HepG2 (cell line): ENCODE data around the gene SERAC1. TPM values are rescaled to one million over a fixed set of nuclear protein-coding genes. Genes with fewer than 3 reads are reported as not detected.
A peak's percentile ranks its signal among the peaks of the same experiment; 100 is the strongest.

Source experiments
- ATAC-seq: fragments of 200-7000 bp; cut with Tn5 transposase; 3 replicates; pipeline ENCODE4 v1.9.1; 2020; ENCODE audit warnings: mild to moderate bottlenecking, moderate library complexity
- BruUV-seq: library from RNA; stranded (reverse); fragments of 400-500 nt; replicated peaks from 2 replicates; lab custom pipeline; 2021; lab: Mats Ljungman, UMichigan
- CTCF ChIA-PET: fragments of 300-600 bp; formaldehyde crosslinking; extraction: SDS; loops from one replicate; lab custom pipeline; 2021; ENCODE audit warnings: low total read pairs, inconsistent platforms, low intra/inter-chr PET ratio; lab: Yijun Ruan, JAX
- POLR2A ChIA-PET: fragments of 350-600 bp; sonication (Branson Sonifier 250); formaldehyde crosslinking; loops from one replicate; lab custom pipeline; 2020; ENCODE audit warnings: antibody characterized with exemption, inconsistent platforms; lab: Yijun Ruan, JAX
- DNase-seq: peaks from one replicate; pipeline ENCODE4 v3.0.0-alpha.2; 2015; ENCODE audit warnings: low spot score
- FAIRE-seq: peaks from 3 replicates; lab custom pipeline; 2011; peaks lifted over from hg19 to GRCh38; lab: Jason Lieb, UNC
- H2AFZ ChIP-seq: one replicate; pipeline ENCODE4 v1.6.1; 2011; ENCODE audit warnings: low read length, inconsistent platforms
- H3K27ac ChIP-seq: fragments of 300-600 bp; 3 replicates; pipeline ENCODE4 v1.8.0; 2011; ENCODE audit warnings: mixed run types, mild to moderate bottlenecking, mixed read lengths, low read length, inconsistent platforms; ENCODE audit not compliant: insufficient read depth; ENCODE audit errors: extremely low read length
- H3K27me3 ChIP-seq, 2 experiments: fragments of 200-600 bp in 1 of 2; 2 replicates in 1 of 2; 3 replicates in 1 of 2; pipeline versions ENCODE4 v1.6.0 to v1.8.0; 2011; ENCODE audit warnings: low read length in 2 of 2, mild to moderate bottlenecking in 2 of 2, moderate library complexity in 2 of 2, inconsistent platforms in 1 of 2; ENCODE audit not compliant: insufficient read depth in 2 of 2, control insufficient read depth in 1 of 2
- H3K36me3 ChIP-seq, 2 experiments: fragments of 200-600 bp in 1 of 2; replicated peaks in 1 of 2; 2 replicates in 1 of 2; 3 replicates in 1 of 2; pipeline versions ENCODE4 v1.5.1 to v1.8.0; 2011; ENCODE audit warnings: low read length in 2 of 2, inconsistent platforms in 1 of 2; ENCODE audit not compliant: insufficient read depth in 2 of 2, control insufficient read depth in 1 of 2
- H3K4me1 ChIP-seq: 2 replicates; pipeline ENCODE4 v1.5.1; 2012; ENCODE audit warnings: low read length, inconsistent platforms; ENCODE audit not compliant: insufficient read depth
- H3K4me2 ChIP-seq: 2 replicates; pipeline ENCODE4 v1.6.0; 2011; ENCODE audit warnings: low read depth, low read length, inconsistent platforms
- H3K4me3 ChIP-seq, 3 experiments: fragments of 200-600 bp in 1 of 3; sonication (generic), shearing (Covaris generic) in 1 of 3; replicated peaks in 1 of 3; 2 replicates each; pipeline ENCODE4 v1.5.1; 2011 to 2016; ENCODE audit warnings: low read length in 3 of 3, inconsistent platforms in 2 of 3, low read depth in 2 of 3, mild to moderate bottlenecking in 2 of 3, control low read depth in 1 of 3, mixed read lengths in 1 of 3; ENCODE audit not compliant: insufficient read depth in 1 of 3
- H3K79me2 ChIP-seq: one replicate; pipeline ENCODE4 v1.6.1; 2011; ENCODE audit warnings: low read length, inconsistent platforms; ENCODE audit not compliant: insufficient read depth
- H3K9ac ChIP-seq: 2 replicates; pipeline ENCODE4 v1.6.0; 2011; ENCODE audit warnings: mild to moderate bottlenecking, low read depth, low read length, inconsistent platforms; ENCODE audit not compliant: insufficient read depth
- H3K9me3 ChIP-seq: 2 replicates; pipeline ENCODE4 v1.5.1; 2012; ENCODE audit warnings: mild to moderate bottlenecking, low read length
- H4K20me1 ChIP-seq: 2 replicates; pipeline ENCODE4 v1.6.0; 2011; ENCODE audit warnings: inconsistent platforms, mild to moderate bottlenecking, low read length, moderate library complexity; ENCODE audit not compliant: insufficient read depth
- CEBPB ChIP-seq: IDR thresholded peaks from 2 replicates; pipeline ENCODE4 v1.6.1; 2011; ENCODE audit warnings: low read depth, low read length, improper control_type of control experiment, borderline replicate concordance
- CEBPG ChIP-seq: IDR thresholded peaks from 2 replicates; pipeline ENCODE4 v1.6.1; 2016
- DMAP1 ChIP-seq: IDR thresholded peaks from 2 replicates; pipeline ENCODE4 v1.6.1; 2016
- ETS1 ChIP-seq: sonication (generic); formaldehyde crosslinking; IDR thresholded peaks from 2 replicates; pipeline ENCODE4 v1.4.0; 2020; ENCODE audit warnings: missing genetic modification reagents
- FOXA1 ChIP-seq, 2 experiments: fragments of 450-650 bp in 1 of 2; sonication (generic) in 1 of 2; formaldehyde crosslinking in 1 of 2; IDR thresholded peaks; 2 replicates each; pipeline versions ENCODE4 v1.4.0 to v1.6.1; 2016 to 2020; ENCODE audit warnings: missing genetic modification reagents in 1 of 2
- FOXA3 ChIP-seq: IDR thresholded peaks from 2 replicates; pipeline ENCODE4 v1.6.1; 2016; ENCODE audit warnings: missing genetic modification reagents, missing compliant biosample characterization
- HDAC2 ChIP-seq: sonication (generic); formaldehyde crosslinking; IDR thresholded peaks from 2 replicates; pipeline ENCODE4 v1.4.0; 2020; ENCODE audit warnings: missing genetic modification reagents
- HNRNPUL1 ChIP-seq: fragments of 200-400 bp; formaldehyde crosslinking; IDR thresholded peaks from 2 replicates; pipeline ENCODE4 v1.6.1; 2017; ENCODE audit warnings: low read depth, mild to moderate bottlenecking, low read length, moderate library complexity
- MED13 ChIP-seq: sonication (generic); formaldehyde crosslinking; IDR thresholded peaks from 2 replicates; pipeline ENCODE4 v1.5.0; 2020; ENCODE audit warnings: missing genetic modification reagents
- PRDM4 ChIP-seq: sonication (generic); formaldehyde crosslinking; IDR thresholded peaks from 2 replicates; pipeline ENCODE4 v1.9.0; 2021; ENCODE audit warnings: missing genetic modification reagents, borderline replicate concordance
- RELA ChIP-seq: sonication (generic); formaldehyde crosslinking; IDR thresholded peaks from 2 replicates; pipeline ENCODE4 v1.4.0; 2020; ENCODE audit warnings: missing genetic modification reagents
- SP5 ChIP-seq: IDR thresholded peaks from 2 replicates; pipeline ENCODE4 v1.6.1; 2016; ENCODE audit warnings: low read depth, borderline replicate concordance
- TRAFD1 ChIP-seq: sonication (generic); formaldehyde crosslinking; IDR thresholded peaks from 2 replicates; pipeline ENCODE4 v1.5.1; 2020; ENCODE audit warnings: missing genetic modification reagents, mild to moderate bottlenecking, borderline replicate concordance
- ZNF12 ChIP-seq: sonication (generic); formaldehyde crosslinking; IDR thresholded peaks from 2 replicates; pipeline ENCODE4 v1.5.0; 2020; ENCODE audit warnings: missing genetic modification reagents
- ZNF34 ChIP-seq: sonication (generic); formaldehyde crosslinking; IDR thresholded peaks from 2 replicates; pipeline ENCODE4 v1.4.0; 2020; ENCODE audit warnings: mild to moderate bottlenecking, missing genetic modification reagents, borderline replicate concordance
- ZNF704 ChIP-seq: sonication (generic); formaldehyde crosslinking; IDR thresholded peaks from 2 replicates; pipeline ENCODE4 v1.8.1; 2023; ENCODE audit warnings: mild to moderate bottlenecking, inconsistent platforms, moderate library complexity, missing genetic modification reagents, borderline replicate concordance
- ZNF713 ChIP-seq: sonication (generic); formaldehyde crosslinking; IDR thresholded peaks from 2 replicates; pipeline ENCODE4 v1.4.0; 2020; ENCODE audit warnings: mild to moderate bottlenecking, missing genetic modification reagents
- ZNF75D ChIP-seq: sonication (generic); formaldehyde crosslinking; IDR thresholded peaks from 2 replicates; pipeline ENCODE4 v1.8.1; 2023; ENCODE audit warnings: missing genetic modification reagents, mild to moderate bottlenecking, borderline replicate concordance
- ZSCAN21 ChIP-seq: sonication (generic); formaldehyde crosslinking; IDR thresholded peaks from 2 replicates; pipeline ENCODE4 v1.8.0; 2022; ENCODE audit warnings: mild to moderate bottlenecking, missing genetic modification reagents, moderate library complexity, borderline replicate concordance
- WGBS: methylation state at CpG from one replicate; pipeline ENCODE4 v1.1.6; 2017; ENCODE audit warnings: low lambda C conversion rate; 5-methylcytosine and 5-hydroxymethylcytosine counted together
- in situ Hi-C: cut with HindIII; loops from 2 replicates; pipeline ENCODE4 v1.10.0; 2017; ENCODE audit warnings: low pct_unique_long_range_greater_than_20kb; ENCODE audit not compliant: extremely low pct_ligation_motif_present
- intact Hi-C: fragments of 100-400 bp; cut with micrococcal nuclease; formaldehyde crosslinking; loops from one replicate; pipeline ENCODE4 v1.10.0; 2022; ENCODE audit not compliant: unreplicated experiment
- polyA plus RNA-seq, 8 experiments: library from polyadenylated mRNA; depleted of rRNA in 3 of 8; stranded (reverse) in 7 of 8; unstranded in 1 of 8; fragments of >200 nt; fragmentation: Illumina TruSeq in 4 of 8; extraction: Trizol in 4 of 8; gene quantifications; 2 replicates each; pipeline versions ENCODE4 v1.2.1 to v1.2.3, GENCODE V29; 2011 to 2016; ENCODE audit warnings: low read depth in 4 of 8, missing spikeins in 1 of 8, mixed read lengths in 1 of 8; ENCODE audit not compliant: insufficient read depth in 1 of 8
- total RNA-seq, 5 experiments: library from RNA; depleted of rRNA; stranded (reverse); fragments of >200 nt; fragmentation: Illumina TruSeq; extraction: Trizol; gene quantifications; 2 replicates each; pipeline ENCODE4 v1.2.3, GENCODE V29; 2016; ENCODE audit warnings: low read depth in 1 of 5

SERAC1 gene
- total and polyA plus RNA-seq, 2 of the 13 experiments (the other 11 are each of a cell fraction or from before 2014, with no cell fraction given): 4.5 to 8.1 TPM

- no peaks in the 10 kb centered on the region for H3K9me3 ChIP-seq
- TF ChIP-seq FOXA3 (CRISPR knock-in tag) (peak; percentile 30; the same call in 1 of the 2 replicates), ETS1 (CRISPR knock-in tag) (no peak), ZNF34 (CRISPR knock-in tag) (no peak), CEBPB (peak; percentile 61; the same call in 1 of the 2 replicates), ZNF713 (no peak), MED13 (CRISPR knock-in tag) (no peak), CEBPG (CRISPR knock-in tag) (peak; percentile 61), HDAC2 (CRISPR knock-in tag) (no peak), PRDM4 (no peak), FOXA1 (IDR thresholded peaks at IDR 0.05) (no peak), FOXA1 (CRISPR knock-in tag; IDR thresholded peaks at IDR 0.05) (peak; percentile 50; the same call in 1 of the 2 replicates), RELA (CRISPR knock-in tag) (no peak), TRAFD1 (CRISPR knock-in tag) (no peak), SP5 (CRISPR knock-in tag) (no peak), DMAP1 (CRISPR knock-in tag) (no peak), ZSCAN21 (CRISPR knock-in tag) (no peak), ZNF704 (CRISPR knock-in tag) (no peak), ZNF12 (CRISPR knock-in tag) (peak; percentile 64), HNRNPUL1 (no peak), ZNF75D (CRISPR knock-in tag) (no peak)
Measured at GRCh38 chr6:158122048-158122447, 46.0 kb downstream of the SERAC1 start.

More at GRCh38 chr6:158122048-158122447, 46.0 kb downstream of the SERAC1 start:
- intact Hi-C loops (no loop called here), in situ Hi-C loops (no loop called here)
- 59% methylated on average over 2 of the region's 2 CpGs for whole genome bisulfite sequencing
- CTCF ChIA-PET: no interaction called here
- Histone ChIP-seq H3K27ac (no peak overlapping the region), H4K20me1 (no peaks in the 10 kb centered on the region), H3K4me2 (no peak overlapping the region), H3K36me3 (peaks cover 0 to 2% of the 10 kb centered on the region in 2 experiments; a peak in 2 of 5 replicates), H3K4me1 (peaks cover 10% of the 10 kb centered on the region), H3K27me3 (no peaks in the 10 kb centered on the region), H3K4me3 (no peak overlapping the region), H3K9ac (no peak overlapping the region), H2AFZ (no peak overlapping the region), H3K79me2 (no peaks in the 10 kb centered on the region)
- POLR2A ChIA-PET: no interaction called here
- peak; percentile 56 for DNase-seq
- BruUV-seq: no TSS peak
- ATAC-seq: peak; percentile 64
- FAIRE-seq: no peak
